ENCODE data around the gene TOB1. TPM values are rescaled to one million over a fixed set of nuclear protein-coding genes. Genes with fewer than 3 reads are reported as not detected.

The TOB1 gene
- total RNA-seq, 1 experiment from 2014 or later: 31.6 TPM

DNA sequence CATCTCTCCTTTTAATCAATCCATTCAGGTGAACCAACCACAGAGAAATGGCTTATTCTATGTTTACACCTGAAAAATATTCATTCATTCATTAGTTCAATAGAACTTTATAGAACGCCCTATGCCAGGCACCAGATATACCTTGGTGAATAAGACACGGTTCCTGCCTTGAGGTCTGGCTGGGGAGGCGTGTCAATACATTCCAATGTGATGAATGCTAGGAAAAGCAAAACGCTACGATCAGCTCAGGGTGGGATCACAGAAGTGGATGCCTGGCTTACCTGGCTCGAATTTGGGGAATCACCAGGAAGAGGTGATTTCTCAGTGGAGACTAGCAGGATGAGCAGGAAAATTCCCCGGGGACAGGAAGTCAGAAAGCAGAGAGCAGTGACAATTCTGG lies 48.3 kb downstream of the TOB1 start:
- no peak for DNase-seq
- H3K27me3 ChIP-seq (ENCODE audit: insufficient read depth, low read length): no peaks in the 10 kb centered on the region
- H2AK5ac ChIP-seq (ENCODE audit: insufficient read length, low read length): no peak overlapping the region
- TF ChIP-seq, protein P1, sequence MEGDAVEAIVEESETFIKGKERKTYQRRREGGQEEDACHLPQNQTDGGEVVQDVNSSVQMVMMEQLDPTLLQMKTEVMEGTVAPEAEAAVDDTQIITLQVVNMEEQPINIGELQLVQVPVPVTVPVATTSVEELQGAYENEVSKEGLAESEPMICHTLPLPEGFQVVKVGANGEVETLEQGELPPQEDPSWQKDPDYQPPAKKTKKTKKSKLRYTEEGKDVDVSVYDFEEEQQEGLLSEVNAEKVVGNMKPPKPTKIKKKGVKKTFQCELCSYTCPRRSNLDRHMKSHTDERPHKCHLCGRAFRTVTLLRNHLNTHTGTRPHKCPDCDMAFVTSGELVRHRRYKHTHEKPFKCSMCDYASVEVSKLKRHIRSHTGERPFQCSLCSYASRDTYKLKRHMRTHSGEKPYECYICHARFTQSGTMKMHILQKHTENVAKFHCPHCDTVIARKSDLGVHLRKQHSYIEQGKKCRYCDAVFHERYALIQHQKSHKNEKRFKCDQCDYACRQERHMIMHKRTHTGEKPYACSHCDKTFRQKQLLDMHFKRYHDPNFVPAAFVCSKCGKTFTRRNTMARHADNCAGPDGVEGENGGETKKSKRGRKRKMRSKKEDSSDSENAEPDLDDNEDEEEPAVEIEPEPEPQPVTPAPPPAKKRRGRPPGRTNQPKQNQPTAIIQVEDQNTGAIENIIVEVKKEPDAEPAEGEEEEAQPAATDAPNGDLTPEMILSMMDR (conservative IDR thresholded peaks at IDR 0.05): no peak
- H3K23me2 ChIP-seq (ENCODE audit: insufficient read length, low read depth, low read length, poor library complexity, severe bottlenecking): no peaks in the 10 kb centered on the region
- H3K79me1 ChIP-seq (ENCODE audit: insufficient read depth, low read depth, low read length, poor library complexity, severe bottlenecking): no peaks in the 10 kb centered on the region
- H2BK12ac ChIP-seq (ENCODE audit: insufficient read length, low read depth, low read length): no peak overlapping the region
- H2BK120ac ChIP-seq (ENCODE audit: low read depth, low read length, poor library complexity, severe bottlenecking): no peak overlapping the region
- H3K9ac ChIP-seq (ENCODE audit: extremely low read depth, insufficient read length, low read length): no peak overlapping the region
- peaks cover 8% of the 10 kb centered on the region in 2 experiments for H3K4me1 Mint-ChIP-seq
- H2BK15ac ChIP-seq (ENCODE audit: low read depth, low read length): no peak overlapping the region
- H3K27ac Mint-ChIP-seq: peak overlapping the region in 1 of 3 experiments; percentile 38; a peak in 1 of 7 replicates
- no peak overlapping the region for H2BK20ac ChIP-seq (ENCODE audit: low read depth, low read length, poor library complexity, severe bottlenecking)
- H2BK5ac ChIP-seq (ENCODE audit: insufficient read length, low read length): no peak overlapping the region
- no peaks in the 10 kb centered on the region for H3K36me3 Mint-ChIP-seq (ENCODE audit: insufficient read depth in 1 of 3, low read depth in 3 of 3)
- no peak overlapping the region for H3K4me3 Mint-ChIP-seq
- H3K9me3 Mint-ChIP-seq: no peaks in the 10 kb centered on the region
- H4K5ac ChIP-seq (ENCODE audit: insufficient read length, low read depth, low read length): no peak overlapping the region
- no peaks in the 10 kb centered on the region for H3K9me3 ChIP-seq (ENCODE audit: control insufficient read depth, low read depth, low read length)
- H4K8ac ChIP-seq (replicated peaks; ENCODE audit: insufficient read length, low read depth, low read length): no peak overlapping the region
- H4K91ac ChIP-seq (ENCODE audit: insufficient read length, low read depth, low read length): no peak overlapping the region
- H3K23ac ChIP-seq (ENCODE audit: insufficient read length, low read depth, low read length): no peak overlapping the region
- no peak overlapping the region for H3K18ac ChIP-seq (ENCODE audit: insufficient read length, low read depth, low read length)
- H3T11ph ChIP-seq (ENCODE audit: low read length): no peak overlapping the region
- H3K56ac ChIP-seq (ENCODE audit: insufficient read length, low read depth, low read length): no peak overlapping the region
- no peaks in the 10 kb centered on the region for H4K20me1 ChIP-seq (ENCODE audit: control insufficient read depth, insufficient read depth, insufficient read length)
- no peak overlapping the region for H2AFZ ChIP-seq (ENCODE audit: low read length)
- no peak overlapping the region for H3K4ac ChIP-seq (ENCODE audit: low read depth, low read length)
- H3K27me3 Mint-ChIP-seq (ENCODE audit: low read depth): peaks cover 5% of the 10 kb centered on the region; the same call in 1 of the 2 replicates
- H3K4me1 ChIP-seq (ENCODE audit: insufficient read depth, low read length): no peaks in the 10 kb centered on the region
- H3K79me2 ChIP-seq (ENCODE audit: insufficient read depth, low read length): no peaks in the 10 kb centered on the region
- WGBS (ENCODE audit: extremely low coverage, insufficient read length, low lambda C conversion rate): no CpG with 5 or more reads among the region's 7 CpGs
- no peak overlapping the region for H3K4me2 ChIP-seq (ENCODE audit: insufficient read depth, insufficient read length, low read length)
- no peak overlapping the region for H3K27ac ChIP-seq (ENCODE audit: insufficient read length, low read depth, low read length)
- no peak overlapping the region for H3K14ac ChIP-seq (ENCODE audit: insufficient read depth, low read length)

Measured in H9 (cell line).